ENCODE results near the gene FOXN3.

- no peak for TF ChIP-seq CTCF (IDR thresholded peaks at IDR 0.05; ENCODE audit: insufficient read depth, low read depth, low read length)
- no peak for TF ChIP-seq EZH2 (IDR thresholded peaks at IDR 0.05; ENCODE audit: insufficient read depth, low read length)
Observed at GRCh38 chr14:89163031-89163636, 253.9 kb downstream of the FOXN3 start.

Measured in astrocyte (in vitro differentiated cells and primary cell).